ENCODE data around the gene RSPO1.

The RSPO1 gene

DNA sequence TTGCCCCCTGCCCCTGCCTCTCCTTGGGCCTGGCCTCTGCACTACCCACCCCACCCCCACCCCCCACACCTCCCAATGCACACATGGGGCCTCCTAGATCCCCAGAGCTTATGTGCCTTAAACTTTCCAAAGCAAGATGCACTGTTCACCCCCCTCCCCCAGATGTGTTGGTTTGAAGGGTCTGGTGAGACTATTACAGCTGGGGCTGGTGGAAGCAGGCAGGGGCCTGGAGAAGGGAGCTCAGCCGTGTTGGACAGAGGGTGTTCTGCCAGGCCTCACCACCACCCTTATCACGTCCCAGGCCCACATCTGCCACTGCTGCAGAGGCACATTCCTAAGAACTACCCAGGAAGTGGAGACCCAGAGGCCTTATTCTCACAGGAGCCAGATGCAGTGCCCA lies 18.3 kb upstream of the RSPO1 start:
- no peak for ATAC-seq
- no peak for TF ChIP-seq RARB (CRISPR knock-in tag; IDR thresholded peaks at IDR 0.05)

DNA sequence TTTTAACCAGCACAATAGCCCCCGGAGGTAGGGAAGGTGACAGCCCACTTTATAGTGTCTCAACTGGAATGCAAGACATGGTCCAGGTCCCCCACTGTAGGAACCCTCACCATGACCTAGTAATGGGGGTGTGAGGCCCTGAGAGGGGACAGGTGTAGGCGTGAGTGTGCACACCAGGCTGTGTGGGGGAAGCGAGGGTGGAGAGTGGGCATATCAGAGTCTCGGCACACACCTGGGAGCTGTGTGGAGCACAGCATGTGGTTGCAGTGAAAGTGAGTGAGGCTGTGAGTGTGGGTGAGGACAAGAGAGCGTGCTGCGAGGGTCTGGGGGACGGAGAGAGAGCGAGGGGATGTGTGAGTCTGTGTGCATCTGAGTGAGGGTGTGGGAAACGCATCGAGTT lies 17.1 kb upstream of the RSPO1 start:
- no peak for ATAC-seq
- TF ChIP-seq, protein P1, sequence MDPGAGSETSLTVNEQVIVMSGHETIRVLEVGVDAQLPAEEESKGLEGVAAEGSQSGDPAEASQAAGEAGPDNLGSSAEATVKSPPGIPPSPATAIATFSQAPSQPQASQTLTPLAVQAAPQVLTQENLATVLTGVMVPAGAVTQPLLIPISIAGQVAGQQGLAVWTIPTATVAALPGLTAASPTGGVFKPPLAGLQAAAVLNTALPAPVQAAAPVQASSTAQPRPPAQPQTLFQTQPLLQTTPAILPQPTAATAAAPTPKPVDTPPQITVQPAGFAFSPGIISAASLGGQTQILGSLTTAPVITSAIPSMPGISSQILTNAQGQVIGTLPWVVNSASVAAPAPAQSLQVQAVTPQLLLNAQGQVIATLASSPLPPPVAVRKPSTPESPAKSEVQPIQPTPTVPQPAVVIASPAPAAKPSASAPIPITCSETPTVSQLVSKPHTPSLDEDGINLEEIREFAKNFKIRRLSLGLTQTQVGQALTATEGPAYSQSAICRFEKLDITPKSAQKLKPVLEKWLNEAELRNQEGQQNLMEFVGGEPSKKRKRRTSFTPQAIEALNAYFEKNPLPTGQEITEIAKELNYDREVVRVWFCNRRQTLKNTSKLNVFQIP (CRISPR knock-in tag; IDR thresholded peaks at IDR 0.05; ENCODE audit: borderline replicate concordance, low read depth), result no peak
- TF ChIP-seq TCF4 (CRISPR knock-in tag; IDR thresholded peaks at IDR 0.05; ENCODE audit: borderline replicate concordance) (no peak), BACH2 (CRISPR knock-in tag; IDR thresholded peaks at IDR 0.05; ENCODE audit: borderline replicate concordance) (no peak), OSR1 (CRISPR knock-in tag; IDR thresholded peaks at IDR 0.05) (no peak), ZC3H10 (CRISPR knock-in tag; IDR thresholded peaks at IDR 0.05) (no peak), ZFP30 (CRISPR knock-in tag; IDR thresholded peaks at IDR 0.05) (no peak), PPARA (CRISPR knock-in tag; IDR thresholded peaks at IDR 0.05; ENCODE audit: borderline replicate concordance) (no peak), SNAI2 (CRISPR knock-in tag; IDR thresholded peaks at IDR 0.05) (no peak)
- TF ChIP-seq, protein P2, sequence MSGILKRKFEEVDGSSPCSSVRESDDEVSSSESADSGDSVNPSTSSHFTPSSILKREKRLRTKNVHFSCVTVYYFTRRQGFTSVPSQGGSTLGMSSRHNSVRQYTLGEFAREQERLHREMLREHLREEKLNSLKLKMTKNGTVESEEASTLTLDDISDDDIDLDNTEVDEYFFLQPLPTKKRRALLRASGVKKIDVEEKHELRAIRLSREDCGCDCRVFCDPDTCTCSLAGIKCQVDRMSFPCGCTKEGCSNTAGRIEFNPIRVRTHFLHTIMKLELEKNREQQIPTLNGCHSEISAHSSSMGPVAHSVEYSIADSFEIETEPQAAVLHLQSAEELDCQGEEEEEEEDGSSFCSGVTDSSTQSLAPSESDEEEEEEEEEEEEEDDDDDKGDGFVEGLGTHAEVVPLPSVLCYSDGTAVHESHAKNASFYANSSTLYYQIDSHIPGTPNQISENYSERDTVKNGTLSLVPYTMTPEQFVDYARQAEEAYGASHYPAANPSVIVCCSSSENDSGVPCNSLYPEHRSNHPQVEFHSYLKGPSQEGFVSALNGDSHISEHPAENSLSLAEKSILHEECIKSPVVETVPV (CRISPR knock-in tag; IDR thresholded peaks at IDR 0.05), result no peak
- TF ChIP-seq, protein P3, sequence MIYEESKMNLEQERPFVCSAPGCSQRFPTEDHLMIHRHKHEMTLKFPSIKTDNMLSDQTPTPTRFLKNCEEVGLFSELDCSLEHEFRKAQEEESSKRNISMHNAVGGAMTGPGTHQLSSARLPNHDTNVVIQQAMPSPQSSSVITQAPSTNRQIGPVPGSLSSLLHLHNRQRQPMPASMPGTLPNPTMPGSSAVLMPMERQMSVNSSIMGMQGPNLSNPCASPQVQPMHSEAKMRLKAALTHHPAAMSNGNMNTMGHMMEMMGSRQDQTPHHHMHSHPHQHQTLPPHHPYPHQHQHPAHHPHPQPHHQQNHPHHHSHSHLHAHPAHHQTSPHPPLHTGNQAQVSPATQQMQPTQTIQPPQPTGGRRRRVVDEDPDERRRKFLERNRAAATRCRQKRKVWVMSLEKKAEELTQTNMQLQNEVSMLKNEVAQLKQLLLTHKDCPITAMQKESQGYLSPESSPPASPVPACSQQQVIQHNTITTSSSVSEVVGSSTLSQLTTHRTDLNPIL (CRISPR knock-in tag; IDR thresholded peaks at IDR 0.05; ENCODE audit: low read depth), result no peak

DNA sequence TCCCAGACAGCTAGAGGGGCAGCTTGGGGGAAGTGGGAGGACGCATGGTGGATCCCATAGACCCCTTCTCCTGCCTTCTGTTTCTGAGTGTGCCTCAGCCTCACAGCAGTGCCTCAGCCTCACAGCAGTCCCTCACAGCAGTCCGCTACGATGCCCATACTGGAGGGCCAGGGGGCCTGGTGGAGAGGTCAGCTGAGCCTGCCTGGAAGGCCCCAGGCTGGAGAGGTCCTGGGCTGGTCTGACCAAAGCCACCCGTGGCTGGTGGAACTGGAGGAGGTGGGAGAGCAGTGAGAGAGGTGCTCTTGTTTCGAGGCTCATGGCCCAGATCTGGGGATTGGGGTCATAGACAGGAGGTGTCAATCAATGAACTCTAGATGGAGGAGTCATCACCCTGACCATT lies 16.0 kb upstream of the RSPO1 start:
- no peak for TF ChIP-seq ZFP3 (CRISPR knock-in tag; IDR thresholded peaks at IDR 0.05)
- no peak for TF ChIP-seq ISL1 (CRISPR knock-in tag; IDR thresholded peaks at IDR 0.05)
- TF ChIP-seq SNAI2 (CRISPR knock-in tag; IDR thresholded peaks at IDR 0.05), result no peak
- TF ChIP-seq CSDC2 (CRISPR knock-in tag; IDR thresholded peaks at IDR 0.05), result no peak
- TF ChIP-seq ARNTL (CRISPR knock-in tag; IDR thresholded peaks at IDR 0.05; ENCODE audit: borderline replicate concordance, low read depth), result no peak
- TF ChIP-seq, protein P3 (CRISPR knock-in tag; IDR thresholded peaks at IDR 0.05; ENCODE audit: low read depth), result no peak

DNA sequence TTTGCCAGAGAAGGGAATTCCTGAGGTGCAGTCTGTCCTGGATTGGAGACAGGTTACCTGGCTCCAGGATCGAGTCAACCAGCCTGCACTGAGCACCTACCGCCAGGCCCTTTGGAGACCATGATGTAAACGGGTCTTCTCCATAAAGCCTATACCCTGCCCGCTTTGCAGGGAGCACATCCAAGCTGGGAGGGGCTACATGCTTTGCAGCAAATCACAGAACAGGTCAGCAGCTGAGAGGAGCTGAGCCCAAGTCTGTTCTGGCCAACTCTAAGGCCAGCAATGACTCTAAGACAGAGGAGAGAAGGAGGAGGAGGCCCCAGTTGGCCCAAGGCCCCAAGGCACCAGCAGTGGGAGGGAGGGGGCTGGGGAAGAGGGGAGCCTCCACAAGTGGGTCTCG lies 15.5 kb upstream of the RSPO1 start:
- ATAC-seq, result no peak
- TF ChIP-seq CSDC2 (CRISPR knock-in tag; IDR thresholded peaks at IDR 0.05) (no peak), ZFP3 (CRISPR knock-in tag; IDR thresholded peaks at IDR 0.05) (no peak), ARNTL (CRISPR knock-in tag; IDR thresholded peaks at IDR 0.05; ENCODE audit: borderline replicate concordance, low read depth) (no peak), PPARA (CRISPR knock-in tag; IDR thresholded peaks at IDR 0.05; ENCODE audit: borderline replicate concordance) (no peak), ZFP30 (CRISPR knock-in tag; IDR thresholded peaks at IDR 0.05) (no peak)

More for the DNA sequence above, 16.0 kb upstream of the RSPO1 start:
- no peak for ATAC-seq

DNA sequence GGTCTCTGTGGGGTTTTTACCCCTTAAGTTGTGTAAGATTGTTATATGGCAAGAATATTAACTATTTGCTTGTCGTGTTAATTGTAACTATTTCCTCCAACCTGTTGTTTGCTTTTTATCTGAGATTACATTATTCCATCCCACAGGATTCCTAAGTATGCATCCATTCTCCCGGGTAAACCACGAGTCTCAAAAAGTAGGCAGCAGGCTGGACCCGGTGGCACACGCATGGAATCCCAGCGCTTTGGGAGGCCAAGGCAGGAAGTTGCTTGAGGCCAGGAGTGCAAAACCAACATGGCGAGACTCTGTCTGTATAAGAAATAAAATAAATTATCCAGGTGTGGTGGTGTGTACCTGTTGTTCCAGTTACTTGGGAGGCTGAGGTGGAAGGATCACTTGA lies 12.6 kb upstream of the RSPO1 start:
- TF ChIP-seq, protein P4, sequence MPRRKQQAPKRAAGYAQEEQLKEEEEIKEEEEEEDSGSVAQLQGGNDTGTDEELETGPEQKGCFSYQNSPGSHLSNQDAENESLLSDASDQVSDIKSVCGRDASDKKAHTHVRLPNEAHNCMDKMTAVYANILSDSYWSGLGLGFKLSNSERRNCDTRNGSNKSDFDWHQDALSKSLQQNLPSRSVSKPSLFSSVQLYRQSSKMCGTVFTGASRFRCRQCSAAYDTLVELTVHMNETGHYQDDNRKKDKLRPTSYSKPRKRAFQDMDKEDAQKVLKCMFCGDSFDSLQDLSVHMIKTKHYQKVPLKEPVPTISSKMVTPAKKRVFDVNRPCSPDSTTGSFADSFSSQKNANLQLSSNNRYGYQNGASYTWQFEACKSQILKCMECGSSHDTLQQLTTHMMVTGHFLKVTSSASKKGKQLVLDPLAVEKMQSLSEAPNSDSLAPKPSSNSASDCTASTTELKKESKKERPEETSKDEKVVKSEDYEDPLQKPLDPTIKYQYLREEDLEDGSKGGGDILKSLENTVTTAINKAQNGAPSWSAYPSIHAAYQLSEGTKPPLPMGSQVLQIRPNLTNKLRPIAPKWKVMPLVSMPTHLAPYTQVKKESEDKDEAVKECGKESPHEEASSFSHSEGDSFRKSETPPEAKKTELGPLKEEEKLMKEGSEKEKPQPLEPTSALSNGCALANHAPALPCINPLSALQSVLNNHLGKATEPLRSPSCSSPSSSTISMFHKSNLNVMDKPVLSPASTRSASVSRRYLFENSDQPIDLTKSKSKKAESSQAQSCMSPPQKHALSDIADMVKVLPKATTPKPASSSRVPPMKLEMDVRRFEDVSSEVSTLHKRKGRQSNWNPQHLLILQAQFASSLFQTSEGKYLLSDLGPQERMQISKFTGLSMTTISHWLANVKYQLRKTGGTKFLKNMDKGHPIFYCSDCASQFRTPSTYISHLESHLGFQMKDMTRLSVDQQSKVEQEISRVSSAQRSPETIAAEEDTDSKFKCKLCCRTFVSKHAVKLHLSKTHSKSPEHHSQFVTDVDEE (CRISPR knock-in tag; IDR thresholded peaks at IDR 0.05), result no peak
- TF ChIP-seq, protein P1 (CRISPR knock-in tag; IDR thresholded peaks at IDR 0.05; ENCODE audit: borderline replicate concordance, low read depth), result no peak
- TF ChIP-seq TOX (CRISPR knock-in tag; IDR thresholded peaks at IDR 0.05; ENCODE audit: borderline replicate concordance), result no peak
- TF ChIP-seq ZNF70 (CRISPR knock-in tag; IDR thresholded peaks at IDR 0.05), result no peak
- no peak for TF ChIP-seq ZFP3 (CRISPR knock-in tag; IDR thresholded peaks at IDR 0.05)
- no peak for TF ChIP-seq OSR1 (CRISPR knock-in tag; IDR thresholded peaks at IDR 0.05)
- TF ChIP-seq, protein P5, sequence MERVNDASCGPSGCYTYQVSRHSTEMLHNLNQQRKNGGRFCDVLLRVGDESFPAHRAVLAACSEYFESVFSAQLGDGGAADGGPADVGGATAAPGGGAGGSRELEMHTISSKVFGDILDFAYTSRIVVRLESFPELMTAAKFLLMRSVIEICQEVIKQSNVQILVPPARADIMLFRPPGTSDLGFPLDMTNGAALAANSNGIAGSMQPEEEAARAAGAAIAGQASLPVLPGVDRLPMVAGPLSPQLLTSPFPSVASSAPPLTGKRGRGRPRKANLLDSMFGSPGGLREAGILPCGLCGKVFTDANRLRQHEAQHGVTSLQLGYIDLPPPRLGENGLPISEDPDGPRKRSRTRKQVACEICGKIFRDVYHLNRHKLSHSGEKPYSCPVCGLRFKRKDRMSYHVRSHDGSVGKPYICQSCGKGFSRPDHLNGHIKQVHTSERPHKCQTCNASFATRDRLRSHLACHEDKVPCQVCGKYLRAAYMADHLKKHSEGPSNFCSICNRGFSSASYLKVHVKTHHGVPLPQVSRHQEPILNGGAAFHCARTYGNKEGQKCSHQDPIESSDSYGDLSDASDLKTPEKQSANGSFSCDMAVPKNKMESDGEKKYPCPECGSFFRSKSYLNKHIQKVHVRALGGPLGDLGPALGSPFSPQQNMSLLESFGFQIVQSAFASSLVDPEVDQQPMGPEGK (CRISPR knock-in tag; IDR thresholded peaks at IDR 0.05; ENCODE audit: borderline replicate concordance), result no peak
- TF ChIP-seq ZNF8 (CRISPR knock-in tag; IDR thresholded peaks at IDR 0.05), result no peak
- no peak for TF ChIP-seq RARB (CRISPR knock-in tag; IDR thresholded peaks at IDR 0.05)
- TF ChIP-seq CSDC2 (CRISPR knock-in tag; IDR thresholded peaks at IDR 0.05), result no peak
- TF ChIP-seq, protein P3 (CRISPR knock-in tag; IDR thresholded peaks at IDR 0.05; ENCODE audit: low read depth), result no peak
- TF ChIP-seq ZC3H10 (CRISPR knock-in tag; IDR thresholded peaks at IDR 0.05), result no peak
- TF ChIP-seq ARNTL (CRISPR knock-in tag; IDR thresholded peaks at IDR 0.05; ENCODE audit: borderline replicate concordance, low read depth), result no peak
- no peak for ATAC-seq

Measured in SK-N-SH treated with all-trans-retinoic acid at 6 μM for 48 hours (cell line).